GM12878 (cell line): ENCODE data around the gene NEAT1. TPM values are rescaled to one million over a fixed set of nuclear protein-coding genes. Genes with fewer than 3 reads are reported as not detected.

Experiments
- CHD2 ChIP-seq: IDR thresholded peaks from 2 replicates; pipeline ENCODE4 v1.6.1; 2011; ENCODE audit warnings: low read depth, low read length, improper control_type of control experiment, borderline replicate concordance
- E2F4 ChIP-seq: IDR thresholded peaks from 2 replicates; pipeline ENCODE4 v1.6.1; 2012; ENCODE audit warnings: low read depth, low read length, improper control_type of control experiment
- E4F1 ChIP-seq: fragments of 450-650 bp; IDR thresholded peaks from 2 replicates; pipeline ENCODE4 v1.6.1; 2018; ENCODE audit warnings: borderline replicate concordance, mild to moderate bottlenecking; ENCODE audit not compliant: partially characterized antibody
- EED ChIP-seq: sonication (generic); IDR thresholded peaks from 2 replicates; pipeline ENCODE4 v1.6.1; 2016; ENCODE audit warnings: antibody characterized with exemption, low read depth
- EP300 ChIP-seq, 2 experiments: fragments of 150-350 bp in 1 of 2; IDR thresholded peaks; 2 replicates each; pipeline ENCODE4 v1.6.1; 2011 to 2012; ENCODE audit warnings: low read depth in 2 of 2, low read length in 2 of 2, borderline replicate concordance in 1 of 2, improper control_type of control experiment in 1 of 2, inconsistent platforms in 1 of 2; ENCODE audit not compliant: control insufficient read depth in 1 of 2
- ESRRA ChIP-seq: IDR thresholded peaks from 2 replicates; pipeline ENCODE4 v1.6.1; 2012; ENCODE audit warnings: mild to moderate bottlenecking, low read length, improper control_type of control experiment
- IRF4 ChIP-seq: IDR thresholded peaks from 2 replicates; pipeline ENCODE4 v1.6.1; 2011; ENCODE audit warnings: low read depth, low read length
- NFXL1 ChIP-seq: fragments of 450-650 bp; IDR thresholded peaks from 2 replicates; pipeline ENCODE4 v1.6.1; 2017; ENCODE audit warnings: antibody characterized with exemption, mild to moderate bottlenecking, borderline replicate concordance
- NR2C1 ChIP-seq: fragments of 450-650 bp; IDR thresholded peaks from 2 replicates; pipeline ENCODE4 v1.6.1; 2017; ENCODE audit warnings: antibody characterized with exemption, mild to moderate bottlenecking, moderate library complexity
- NR2C2 ChIP-seq: IDR thresholded peaks from 2 replicates; pipeline ENCODE4 v1.6.1; 2011; ENCODE audit warnings: borderline replicate concordance, low read depth; ENCODE audit not compliant: control insufficient read depth, insufficient read length
- NRF1 ChIP-seq: conservative IDR thresholded peaks from 2 replicates; pipeline ENCODE4 v1.6.1; 2011; ENCODE audit warnings: mild to moderate bottlenecking, low read depth, low read length, improper control_type of control experiment
- RBBP5 ChIP-seq: fragments of 200-600 bp; sonication (generic); conservative IDR thresholded peaks from 2 replicates; pipeline ENCODE4 v1.6.1; 2016
- RUNX3 ChIP-seq: IDR thresholded peaks from 2 replicates; pipeline ENCODE4 v1.6.1; 2012; ENCODE audit warnings: low read length, inconsistent platforms
- TCF7 ChIP-seq: IDR thresholded peaks from 2 replicates; pipeline ENCODE4 v1.6.1; 2014; ENCODE audit warnings: antibody characterized with exemption, borderline replicate concordance
- USF2 ChIP-seq: IDR thresholded peaks from 2 replicates; pipeline ENCODE4 v1.6.1; 2011; ENCODE audit warnings: low read depth, low read length, improper control_type of control experiment, borderline replicate concordance
- ZBTB11 ChIP-seq: fragments of 450-650 bp; formaldehyde crosslinking; IDR thresholded peaks from 2 replicates; pipeline ENCODE4 v1.5.0; 2022; ENCODE audit warnings: mild to moderate bottlenecking, missing genetic modification characterization
- ZNF687 ChIP-seq: fragments of 450-650 bp; IDR thresholded peaks from 2 replicates; pipeline ENCODE4 v1.6.1; 2017; ENCODE audit warnings: mild to moderate bottlenecking, moderate library complexity
- polyA plus RNA-seq, 11 experiments: library from polyadenylated mRNA; depleted of rRNA in 4 of 11; unstranded in 6 of 11; stranded (reverse) in 5 of 11; fragments of >200 nt; fragmentation: Nextera tagmentation in 4 of 11; fragmentation: Illumina TruSeq in 1 of 11; extraction: Ambion mirVana in 4 of 11; extraction: Trizol in 1 of 11; gene quantifications; 1 replicate in 1 of 11; 2 replicates in 10 of 11; pipeline versions ENCODE4 v1.2.1 to v1.2.3, GENCODE V29; 2011 to 2016; ENCODE audit warnings: inconsistent platforms in 2 of 11, missing spikeins in 2 of 11, low read depth in 1 of 11
- total RNA-seq, 4 experiments: library from RNA; depleted of rRNA in 3 of 4; stranded (reverse); fragments of >200 nt in 3 of 4; fragmentation: Illumina TruSeq in 1 of 4; extraction: Trizol in 1 of 4; gene quantifications; 2 replicates each; pipeline versions ENCODE4 v1.2.1 to v1.2.3, GENCODE V29; 2013 to 2021

The NEAT1 gene
- total and polyA plus RNA-seq, 10 of the 15 experiments (the other 5 are each of a cell fraction or from before 2014, with no cell fraction given): 13.6 to 328 (median 69.4) TPM

- TF ChIP-seq NR2C2: no peak
- TF ChIP-seq USF2: no peak
- TF ChIP-seq E2F4: no peak
- TF ChIP-seq ZBTB11 (CRISPR knock-in tag): peak; percentile 34; the same call in 1 of the 2 replicates
- no peak for TF ChIP-seq E4F1
- TF ChIP-seq NR2C1: no peak
- no peak for TF ChIP-seq ESRRA
- no peak for TF ChIP-seq ZNF687
- TF ChIP-seq RUNX3: no peak
- TF ChIP-seq IRF4: no peak
- 0 out of 2 replicates have a peak, but pooled peaks have one; percentile 8 for TF ChIP-seq CHD2
- no peak for TF ChIP-seq EP300 (IDR thresholded peaks at IDR 0.05; ENCODE audit: borderline replicate concordance in 1 of 2, control insufficient read depth in 1 of 2, low read depth in 2 of 2, low read length in 2 of 2)
- TF ChIP-seq TCF7: no peak
- no peak for TF ChIP-seq RBBP5
- TF ChIP-seq NFXL1: no peak
- no peak for TF ChIP-seq NRF1
- no peak for TF ChIP-seq EED
Observed at GRCh38 chr11:65423516-65424204, 1.1 kb downstream of the NEAT1 start (continued).
